OCI-LY7 (cell line): ENCODE measurements around the gene SELPLG. TPM values are rescaled to one million over a fixed set of nuclear protein-coding genes. Genes with fewer than 3 reads are reported as not detected.

Experiments used
- BruUV-seq: library from RNA; stranded (reverse); fragments of 400-500 nt; replicated peaks from 2 replicates; lab custom pipeline; 2021; lab: Mats Ljungman, UMichigan
- CTCF ChIA-PET: fragments of 300-600 bp; sonication (Branson Sonifier 250); formaldehyde crosslinking; loops from one replicate; lab custom pipeline; 2022; ENCODE audit warnings: antibody characterized with exemption; ENCODE audit not compliant: unreplicated experiment; lab: Charles Lee
- POLR2A ChIA-PET: fragments of 300-600 bp; sonication (Branson Sonifier 250); formaldehyde crosslinking; loops from one replicate; lab custom pipeline; 2022; ENCODE audit warnings: antibody characterized with exemption; lab: Charles Lee
- DNase-seq: peaks from one replicate; pipeline ENCODE4 v3.0.0-alpha.2; 2015; ENCODE audit warnings: low spot score
- H2AFZ ChIP-seq: fragments of 200-600 bp; sonication (generic), shearing (Covaris generic); 2 replicates; pipeline ENCODE4 v1.6.1; 2014; ENCODE audit warnings: mild to moderate bottlenecking, antibody characterized with exemption, low read length, moderate library complexity
- H3K27ac ChIP-seq: fragments of 200-600 bp; sonication (generic); 2 replicates; pipeline ENCODE4 v1.5.1; 2014; ENCODE audit warnings: mixed run types, low read depth, mild to moderate bottlenecking, moderate library complexity, low read length, inconsistent platforms; ENCODE audit not compliant: poor library complexity, severe bottlenecking
- H3K36me3 ChIP-seq: fragments of 200-600 bp; sonication (generic); 2 replicates; pipeline ENCODE4 v1.6.1; 2014; ENCODE audit warnings: mild to moderate bottlenecking, antibody characterized with exemption, low read length, moderate library complexity, mixed read lengths; ENCODE audit not compliant: insufficient read depth
- H3K4me1 ChIP-seq: fragments of 200-600 bp; sonication (generic); 2 replicates; pipeline ENCODE4 v1.5.1; 2014; ENCODE audit warnings: mild to moderate bottlenecking, low read length; ENCODE audit not compliant: insufficient read depth, poor library complexity, severe bottlenecking
- H3K4me2 ChIP-seq: fragments of 200-600 bp; sonication (generic); 2 replicates; pipeline ENCODE4 v1.6.1; 2014; ENCODE audit warnings: mild to moderate bottlenecking, low read length
- H3K4me3 ChIP-seq: fragments of 200-600 bp; sonication (generic); 2 replicates; pipeline ENCODE4 v1.5.1; 2014; ENCODE audit warnings: mild to moderate bottlenecking, low read depth, low read length; ENCODE audit not compliant: poor library complexity, severe bottlenecking
- H3K79me2 ChIP-seq: fragments of 200-600 bp; sonication (generic); 2 replicates; pipeline ENCODE4 v1.6.1; 2016; ENCODE audit warnings: low read depth, mild to moderate bottlenecking, low read length, moderate library complexity, mixed read lengths; ENCODE audit not compliant: insufficient read depth
- H3K9me2 ChIP-seq: fragments of 200-600 bp; sonication (generic); 2 replicates; pipeline ENCODE4 v1.6.1; 2016; ENCODE audit warnings: mild to moderate bottlenecking, low read length, mixed read lengths; ENCODE audit not compliant: insufficient read depth
- H3K9me3 ChIP-seq: fragments of 200-600 bp; sonication (generic); 2 replicates; pipeline ENCODE4 v1.6.1; 2014; ENCODE audit warnings: mild to moderate bottlenecking, mixed run types, low read length, mixed read lengths
- H4K20me1 ChIP-seq: fragments of 200-600 bp; sonication (generic); 2 replicates; pipeline ENCODE4 v1.6.1; 2014; ENCODE audit warnings: mild to moderate bottlenecking, antibody characterized with exemption, low read length, moderate library complexity, mixed read lengths; ENCODE audit not compliant: insufficient read depth
- CTCF ChIP-seq: fragments of 200-600 bp; sonication (generic); conservative IDR thresholded peaks from 2 replicates; pipeline ENCODE4 v1.5.1; 2014; ENCODE audit warnings: mild to moderate bottlenecking, antibody characterized with exemption, low read length, moderate library complexity, mixed read lengths
- EZH2phosphoT487 ChIP-seq: fragments of 200-600 bp; sonication (generic); IDR thresholded peaks from 2 replicates; pipeline ENCODE4 v1.6.1; 2018; ENCODE audit warnings: low read depth, borderline replicate concordance, mild to moderate bottlenecking, mixed run types, antibody characterized with exemption, low read length, moderate library complexity, mixed read lengths
- intact Hi-C: fragments of 100-400 bp; cut with micrococcal nuclease; formaldehyde crosslinking; loops from one replicate; pipeline ENCODE4 v1.10.0; 2022; ENCODE audit not compliant: unreplicated experiment
- total RNA-seq, 2 experiments: library from RNA; depleted of rRNA in 1 of 2; stranded (reverse); fragments of >200 nt in 1 of 2; shearing (Covaris generic) in 1 of 2; gene quantifications; 2 replicates each; pipeline ENCODE4 v1.2.3, GENCODE V29; 2014 to 2022

SELPLG gene
- total RNA-seq, 2 experiments from 2014 or later = 20.0 to 21.0 TPM

- H3K9me3 ChIP-seq = no peaks in the 10 kb centered on the region
- intact Hi-C loops = no loop called here
- POLR2A ChIA-PET = no interaction called here
- H3K4me2 ChIP-seq = no peak overlapping the region
- H2AFZ ChIP-seq = no peak overlapping the region
- H3K9me2 ChIP-seq = no peaks in the 10 kb centered on the region
- peaks cover 4% of the 10 kb centered on the region for H3K4me1 ChIP-seq
- no peaks in the 10 kb centered on the region for H3K79me2 ChIP-seq
- CTCF ChIA-PET = interaction anchor here (0.5 kb wide), 1 partner anchor 32 kb away, joined by 6 read pairs; no protein-coding TSS in a partner anchor
- TF ChIP-seq EZH2phosphoT487 (no peak), CTCF (no peak)
- no TSS peak for BruUV-seq
- H3K27ac ChIP-seq = no peak overlapping the region
- no peak overlapping the region for H3K4me3 ChIP-seq
- DNase-seq = no peak
- H3K36me3 ChIP-seq = no peaks in the 10 kb centered on the region
- no peaks in the 10 kb centered on the region for H4K20me1 ChIP-seq
These were observed 24.0 kb downstream of the SELPLG start for GRCh38 chr12:108609537-108610335.

GRCh38 chr12:108608616-108609015 lies 25.1 kb downstream of the SELPLG start:
- H3K4me2 ChIP-seq = no peak overlapping the region
- intact Hi-C loops = no loop called here
- no peak for DNase-seq
- H3K27ac ChIP-seq = no peak overlapping the region
- no peaks in the 10 kb centered on the region for H3K9me3 ChIP-seq
- no peak overlapping the region for H2AFZ ChIP-seq
- peaks cover 4% of the 10 kb centered on the region for H3K4me1 ChIP-seq
- H3K9me2 ChIP-seq = no peaks in the 10 kb centered on the region
- no peaks in the 10 kb centered on the region for H3K79me2 ChIP-seq
- no peak overlapping the region for H3K4me3 ChIP-seq
- TF ChIP-seq CTCF (no peak), EZH2phosphoT487 (no peak)
- no peaks in the 10 kb centered on the region for H3K36me3 ChIP-seq
- CTCF ChIA-PET = no interaction called here
- POLR2A ChIA-PET = interaction anchor here (0.6 to 1.0 kb wide), 2 partner anchors 53 to 100 kb away, joined by 3 read pairs; no protein-coding TSS in a partner anchor
- H4K20me1 ChIP-seq = no peaks in the 10 kb centered on the region
- no TSS peak for BruUV-seq
